GM12801 (cell line): ENCODE data around the gene RAB3GAP2.

Experiments used
- CTCF ChIP-seq: IDR thresholded peaks from one replicate; pipeline ENCODE4 v1.5.1; 2011; ENCODE audit warnings: control low read depth; ENCODE audit not compliant: insufficient read length; ENCODE audit errors: extremely low read depth

RAB3GAP2 gene

GRCh38 chr1:220281159-220281574, 8.9 kb upstream of the RAB3GAP2 start:
- TF ChIP-seq CTCF = no peak

GRCh38 chr1:220280249-220280648, 8.0 kb upstream of the RAB3GAP2 start:
- TF ChIP-seq CTCF = no peak

GRCh38 chr1:220278991-220279390, 6.7 kb upstream of the RAB3GAP2 start:
- no peak for TF ChIP-seq CTCF

- TF ChIP-seq CTCF = no peak
Measured at GRCh38 chr1:220275430-220275829, 3.2 kb upstream of the RAB3GAP2 start.

GRCh38 chr1:220274251-220274855, 2.1 kb upstream of the RAB3GAP2 start:
- TF ChIP-seq CTCF = no peak

GRCh38 chr1:220272841-220273090, 513 bp upstream of the RAB3GAP2 start:
- TF ChIP-seq CTCF = no peak

GRCh38 chr1:220271706-220272046, 577 bp downstream of the RAB3GAP2 start:
- no peak for TF ChIP-seq CTCF

GRCh38 chr1:220269036-220269435, 3.2 kb downstream of the RAB3GAP2 start:
- TF ChIP-seq CTCF = no peak
